Activated CD4-positive, alpha-beta T cell treated with anti-CD3 and anti-CD28 coated beads, Interleukin-2, amount 50 U/mL, for 16 hours (primary cell): ENCODE data around the gene SCUBE1.
A peak's percentile ranks its signal among the peaks of the same experiment; 100 is the strongest.
"Not testable (repeated sequence)": the region's sequence is repeated elsewhere in the genome, so short reads cannot be mapped to it uniquely, and the experiment has no call there.

ENCODE experiments used
- DNase-seq: peaks from one replicate; pipeline ENCODE4 v3.0.0-alpha.2; 2020

The SCUBE1 gene

GRCh38 chr22:43355688-43356087, 12.5 kb upstream of the SCUBE1 start:
- not testable (repeated sequence) for DNase-seq

DNA sequence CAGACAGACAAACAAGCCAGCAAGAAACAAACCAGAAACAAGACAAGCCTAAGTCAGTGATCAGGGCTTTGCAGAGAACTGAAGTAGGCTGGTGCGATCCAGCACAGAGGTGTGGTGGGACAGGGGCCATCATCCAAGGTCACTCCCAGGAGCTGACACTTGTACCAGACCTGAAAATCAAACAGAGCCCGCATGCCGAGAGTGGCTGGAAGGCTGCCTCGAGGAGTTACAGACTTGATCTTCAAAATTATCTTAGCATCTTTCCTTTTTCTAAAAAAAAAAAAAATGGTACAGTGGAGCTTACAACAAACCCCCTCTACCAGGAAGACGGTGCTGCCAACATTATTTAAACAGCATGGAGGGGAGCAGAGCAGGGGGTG, 8.8 kb upstream of the SCUBE1 start:
- DNase-seq, result no peak

GRCh38 chr22:43349636-43350035, 6.5 kb upstream of the SCUBE1 start:
- DNase-seq, result no peak

- DNase-seq, result peak; percentile 64
These were observed 3.4 kb upstream of the SCUBE1 start for GRCh38 chr22:43346521-43346929.

GRCh38 chr22:43345761-43346301, 2.7 kb upstream of the SCUBE1 start:
- peak; percentile 82 for DNase-seq

- no peak for DNase-seq
These were observed 2.2 kb upstream of the SCUBE1 start for GRCh38 chr22:43345356-43345755.

GRCh38 chr22:43344520-43344787, 1.3 kb upstream of the SCUBE1 start:
- no peak for DNase-seq

- no peak for DNase-seq
These were observed 723 bp upstream of the SCUBE1 start for GRCh38 chr22:43343670-43344519.

GRCh38 chr22:43342347-43343261, 568 bp downstream of the SCUBE1 start:
- no peak for DNase-seq

DNA sequence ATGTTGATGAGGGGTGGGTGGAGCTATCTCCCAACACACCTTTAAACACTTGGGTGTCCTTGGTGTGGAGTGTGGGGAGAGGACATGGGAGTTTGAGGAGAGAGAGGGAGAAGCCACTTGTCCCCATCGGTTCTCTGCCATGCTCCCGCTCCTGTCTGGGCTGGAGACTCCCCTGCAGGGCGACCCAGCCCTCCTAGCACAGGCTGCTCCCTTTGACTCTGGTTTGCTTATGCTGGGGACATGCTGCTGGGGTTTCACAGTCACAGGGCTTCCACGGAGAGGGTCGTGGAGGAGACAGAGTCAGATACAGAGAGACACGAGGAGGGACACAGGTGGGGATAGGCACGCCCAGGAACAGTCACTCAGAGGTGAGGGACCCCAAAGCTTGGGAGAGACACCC, 1.6 kb downstream of the SCUBE1 start:
- no peak for DNase-seq

GRCh38 chr22:43338766-43339345, 4.3 kb downstream of the SCUBE1 start:
- no peak for DNase-seq

GRCh38 chr22:43337946-43338345, 5.2 kb downstream of the SCUBE1 start:
- DNase-seq, result no peak

DNA sequence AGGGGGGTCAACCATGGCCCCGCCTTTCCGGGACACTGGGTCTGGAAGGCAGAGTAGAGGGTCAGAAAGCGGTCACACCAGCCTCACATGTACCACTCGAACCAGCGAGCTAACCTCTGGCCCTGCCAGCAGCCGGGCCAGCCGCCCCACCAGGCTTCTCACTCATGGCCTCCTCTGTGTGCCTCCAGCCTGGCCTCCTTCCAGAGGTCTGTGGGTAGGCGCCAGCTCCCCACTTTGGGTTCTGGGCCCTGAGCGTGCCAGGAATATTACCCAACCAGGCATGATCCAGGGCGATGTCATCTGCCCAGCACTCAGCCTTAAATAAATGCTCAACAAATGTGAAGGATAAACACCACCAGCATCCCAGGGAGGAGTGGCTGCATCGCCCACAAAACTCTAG, 5.8 kb downstream of the SCUBE1 start:
- no peak for DNase-seq

DNA sequence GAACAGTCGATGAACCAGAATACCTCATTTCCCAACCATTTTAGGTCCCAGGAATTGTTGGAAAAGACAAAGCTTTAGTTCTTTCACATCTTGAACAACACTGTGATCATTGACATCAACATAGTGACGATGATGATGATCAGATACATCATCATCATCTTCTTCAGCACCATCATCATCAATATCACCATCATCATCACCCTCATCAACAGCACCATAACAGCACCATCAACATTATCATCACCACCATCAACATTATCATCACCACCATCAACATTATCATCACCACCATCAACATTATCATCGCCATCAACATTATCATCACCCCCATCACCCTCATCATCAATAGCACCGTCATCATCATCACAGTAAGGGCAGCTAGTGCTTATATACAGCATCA, 8.8 kb downstream of the SCUBE1 start:
- no peak for DNase-seq

- no peak for DNase-seq
These were observed 9.2 kb downstream of the SCUBE1 start for GRCh38 chr22:43333978-43334377.

- DNase-seq, result no peak
These were observed 10.0 kb downstream of the SCUBE1 start for GRCh38 chr22:43333156-43333555.

DNA sequence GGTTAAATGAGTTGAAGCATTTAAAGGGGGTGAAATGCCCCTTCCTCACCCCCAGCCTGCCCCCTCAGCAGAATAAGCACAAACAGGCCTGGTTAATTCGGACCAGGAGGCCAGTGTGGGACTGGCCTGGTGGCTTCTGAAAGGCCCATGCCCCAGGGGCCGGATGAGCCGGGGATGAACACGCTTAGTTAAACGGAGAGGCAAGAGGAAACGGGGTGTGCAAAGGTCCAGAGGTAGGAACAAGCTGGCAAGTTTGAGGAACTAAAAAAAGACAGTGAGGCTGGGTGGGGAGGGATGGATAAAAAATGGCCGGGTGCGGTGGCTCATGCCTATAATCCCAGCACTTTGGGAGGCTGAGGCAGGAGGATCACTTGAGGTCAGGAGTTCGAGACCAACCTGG, 11.5 kb downstream of the SCUBE1 start:
- DNase-seq, result no peak

DNA sequence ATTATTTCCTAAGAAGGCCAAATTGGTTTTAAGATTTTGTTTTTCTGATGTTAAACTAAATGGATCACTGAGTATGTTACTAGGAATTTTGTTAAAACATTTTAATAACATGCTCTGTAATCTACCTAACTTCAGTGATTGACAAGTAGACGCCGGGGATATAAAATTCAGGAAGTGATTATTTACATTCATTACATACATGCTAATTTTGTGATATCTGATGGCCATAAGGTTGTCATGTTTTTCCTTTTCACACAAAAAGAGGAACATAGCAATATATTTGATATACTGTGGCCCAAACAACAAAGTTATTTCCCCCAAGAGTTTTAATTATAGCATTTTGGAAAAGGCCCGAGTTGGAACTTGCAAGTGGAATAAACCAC, 12.1 kb downstream of the SCUBE1 start:
- DNase-seq, result no peak

DNA sequence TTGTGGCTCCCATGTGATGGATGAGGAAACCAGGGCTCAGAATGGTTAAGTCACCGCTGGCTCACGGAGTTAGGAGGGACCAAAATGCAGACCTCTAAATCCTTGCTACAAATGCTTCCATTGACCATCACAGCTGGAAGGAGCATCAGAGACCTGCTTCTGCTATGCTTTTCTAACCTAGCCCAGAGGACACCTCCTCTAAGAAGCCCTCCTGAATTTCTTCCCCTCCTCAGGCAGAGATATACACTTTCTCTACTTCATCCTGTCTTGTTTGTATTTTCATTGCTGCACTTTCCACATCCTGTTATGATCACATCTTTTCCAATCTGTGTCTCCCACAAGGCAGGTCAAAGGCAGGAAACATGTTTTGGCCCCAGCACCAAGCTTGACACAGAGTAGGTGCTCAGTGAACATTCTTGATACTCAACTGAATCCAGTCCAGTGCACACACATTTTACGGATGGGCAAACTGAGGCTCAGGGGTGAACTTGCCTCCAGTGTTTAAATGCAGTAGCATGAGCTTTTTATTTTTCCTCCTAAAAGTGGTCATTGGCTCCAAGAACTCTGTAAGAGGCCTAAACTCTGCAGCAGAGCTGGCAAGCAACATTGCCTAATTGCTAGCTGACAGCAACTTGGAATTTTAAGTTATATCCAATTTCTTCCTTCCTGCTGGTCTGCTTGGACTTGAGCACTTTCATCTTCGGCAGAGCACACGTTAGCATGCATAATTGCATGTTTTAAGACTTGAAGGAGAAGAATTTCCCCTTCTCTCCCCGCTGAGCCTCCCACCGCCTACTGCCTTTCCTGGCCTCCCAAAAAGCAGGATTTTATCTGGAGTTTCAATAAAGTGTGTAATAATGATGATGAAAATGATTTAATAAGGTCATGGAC, 12.7 kb downstream of the SCUBE1 start:
- DNase-seq, result no peak

DNA sequence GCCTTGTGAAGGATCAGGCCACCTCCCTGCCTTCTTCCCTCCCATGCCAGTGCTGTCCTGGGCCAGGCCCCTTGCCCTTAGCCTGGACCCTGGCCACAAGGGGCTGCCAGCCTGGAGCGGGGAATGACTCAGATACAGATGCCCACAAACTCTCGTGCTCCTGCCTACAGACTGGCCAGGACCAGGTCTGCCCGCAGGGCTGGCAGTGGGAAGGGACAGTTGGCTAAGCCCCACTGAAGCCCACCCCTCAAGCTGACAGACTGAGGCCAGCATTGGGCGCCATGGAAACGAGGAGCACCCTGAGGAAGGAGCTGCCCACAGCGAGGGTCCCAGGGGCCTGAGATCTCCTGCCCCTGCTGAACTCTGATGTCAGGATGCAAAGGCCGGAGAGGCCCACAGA, 14.1 kb downstream of the SCUBE1 start:
- DNase-seq, result no peak

- no peak for DNase-seq
These were observed 16.1 kb downstream of the SCUBE1 start for GRCh38 chr22:43327157-43327438.

DNA sequence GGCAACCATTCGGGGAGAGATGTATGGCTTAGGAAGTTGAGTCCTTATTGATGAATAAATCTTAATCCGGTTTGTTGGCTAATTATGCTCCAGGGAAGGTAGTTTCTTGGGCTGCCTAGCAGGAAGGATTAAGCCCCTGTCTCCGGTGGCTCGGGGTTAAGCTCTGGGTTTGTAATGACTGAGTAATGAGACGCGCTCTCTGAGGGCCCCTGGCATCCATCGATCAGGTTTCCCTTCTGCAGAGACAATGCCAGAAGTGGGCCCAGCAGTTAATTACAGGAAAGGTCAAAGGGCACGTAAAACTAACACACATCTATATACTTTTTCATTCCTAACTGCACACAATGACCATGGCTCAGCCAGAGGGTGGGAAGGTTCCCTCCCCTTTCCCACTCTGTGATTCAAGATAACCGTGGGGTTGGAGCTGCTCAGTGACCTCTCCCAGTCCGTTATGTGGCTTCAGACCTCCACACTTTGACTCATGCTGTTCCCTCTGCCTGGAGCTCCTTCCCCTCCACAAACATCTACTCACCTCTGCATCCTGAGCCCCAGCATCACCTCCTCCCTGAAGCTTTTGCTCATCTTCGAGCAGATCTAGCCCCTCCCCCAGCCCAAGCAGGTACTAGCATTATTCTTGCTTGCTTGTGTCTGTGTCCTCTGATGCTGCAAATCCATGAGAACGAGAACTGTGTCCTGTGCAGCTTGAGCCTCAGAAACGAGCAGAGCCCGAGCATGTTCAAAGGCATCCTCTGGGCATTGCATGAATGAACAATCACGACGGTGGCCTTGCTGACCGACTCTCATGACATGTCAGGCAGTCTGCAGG, 16.6 kb downstream of the SCUBE1 start:
- no peak for DNase-seq
